IMR-90 (cell line): ENCODE measurements around the gene DEK. TPM values are rescaled to one million over a fixed set of nuclear protein-coding genes. Genes with fewer than 3 reads are reported as not detected.

Source experiments
- ATAC-seq: fragments of 200-7000 bp; cut with Tn5 transposase; 2 replicates; pipeline ENCODE4 v1.9.1; 2020; ENCODE audit warnings: low read depth, mild to moderate bottlenecking, moderate library complexity
- BruUV-seq: library from RNA; stranded (reverse); fragments of 400-500 nt; replicated peaks from 2 replicates; lab custom pipeline; 2021; lab: Mats Ljungman, UMichigan
- CTCF ChIA-PET: fragments of 300-600 bp; formaldehyde crosslinking; extraction: SDS; loops from one replicate; lab custom pipeline; 2021; ENCODE audit warnings: antibody characterized with exemption; lab: Yijun Ruan, JAX
- POLR2A ChIA-PET: fragments of 300-600 bp; sonication (Branson Sonifier 250); formaldehyde crosslinking; loops from one replicate; lab custom pipeline; 2022; ENCODE audit warnings: antibody characterized with exemption; ENCODE audit not compliant: unreplicated experiment; lab: Charles Lee
- DNase-seq: peaks from one replicate; pipeline ENCODE4 v3.0.0; 2013
- H2AFZ ChIP-seq: replicated peaks from 2 replicates; pipeline ENCODE3; 2013; ENCODE audit warnings: low read length, mild to moderate bottlenecking; ENCODE audit not compliant: poor library complexity
- H2AK5ac ChIP-seq: 2 replicates; pipeline ENCODE4 v1.6.1; 2013; ENCODE audit warnings: low read depth, low read length, inconsistent platforms
- H2AK9ac ChIP-seq: replicated peaks from 2 replicates; pipeline ENCODE3; 2013; ENCODE audit warnings: mild to moderate bottlenecking, low read depth, low read length, moderate library complexity; ENCODE audit not compliant: poor library complexity
- H2BK120ac ChIP-seq: 2 replicates; pipeline ENCODE4 v1.6.1; 2013; ENCODE audit warnings: low read depth, low read length, inconsistent platforms
- H2BK15ac ChIP-seq: 3 replicates; pipeline ENCODE4 v1.6.1; 2013; ENCODE audit warnings: low read depth, low read length, inconsistent platforms
- H2BK20ac ChIP-seq: 2 replicates; pipeline ENCODE4 v1.6.1; 2013; ENCODE audit warnings: low read depth, mild to moderate bottlenecking, inconsistent platforms, low read length, moderate library complexity
- H2BK5ac ChIP-seq: 2 replicates; pipeline ENCODE4 v1.6.1; 2013; ENCODE audit warnings: mild to moderate bottlenecking, low read depth, low read length, inconsistent platforms; ENCODE audit not compliant: poor library complexity, severe bottlenecking
- H3K14ac ChIP-seq: replicated peaks from 2 replicates; pipeline ENCODE4 v1.6.1; 2013; ENCODE audit warnings: low read depth, low read length, inconsistent platforms
- H3K18ac ChIP-seq: 2 replicates; pipeline ENCODE4 v1.6.1; 2013; ENCODE audit warnings: low read depth, low read length, control low read depth
- H3K23ac ChIP-seq: 2 replicates; pipeline ENCODE4 v1.6.1; 2013; ENCODE audit warnings: low read depth, low read length, inconsistent platforms
- H3K27ac ChIP-seq: 2 replicates; pipeline ENCODE4 v1.5.1; 2013; ENCODE audit warnings: mild to moderate bottlenecking, control low read depth, low read length; ENCODE audit not compliant: insufficient read depth
- H3K27me3 ChIP-seq: 2 replicates; pipeline ENCODE4 v1.6.1; 2013; ENCODE audit warnings: low read length; ENCODE audit not compliant: control insufficient read depth, insufficient read depth
- H3K36me3 ChIP-seq: 2 replicates; pipeline ENCODE4 v1.6.1; 2013; ENCODE audit warnings: low read length, mixed read lengths; ENCODE audit not compliant: control insufficient read depth, insufficient read depth
- H3K4ac ChIP-seq: 2 replicates; pipeline ENCODE4 v1.6.1; 2013; ENCODE audit warnings: low read depth, low read length, inconsistent platforms
- H3K4me1 ChIP-seq: 2 replicates; pipeline ENCODE4 v1.6.1; 2013; ENCODE audit warnings: low read length, mixed read lengths; ENCODE audit not compliant: control insufficient read depth, insufficient read depth
- H3K4me2 ChIP-seq: 2 replicates; pipeline ENCODE4 v1.6.1; 2013; ENCODE audit warnings: low read depth, mild to moderate bottlenecking, control low read depth, low read length, moderate library complexity
- H3K4me3 ChIP-seq: 2 replicates; pipeline ENCODE4 v1.5.1; 2013; ENCODE audit warnings: low read depth, mild to moderate bottlenecking, control low read depth, low read length, moderate library complexity; ENCODE audit not compliant: insufficient read depth
- H3K56ac ChIP-seq: 2 replicates; pipeline ENCODE4 v1.6.1; 2013; ENCODE audit warnings: low read length, inconsistent platforms; ENCODE audit not compliant: insufficient read depth; ENCODE audit errors: extremely low read depth
- H3K79me1 ChIP-seq, 2 experiments: 2 replicates each; pipeline ENCODE4 v1.6.1; 2013; ENCODE audit warnings: low read length in 2 of 2, inconsistent platforms in 1 of 2, low read depth in 1 of 2
- H3K9ac ChIP-seq: 2 replicates; pipeline ENCODE4 v1.6.1; 2013; ENCODE audit warnings: low read depth, low read length, control low read depth
- H3K9me1 ChIP-seq: 2 replicates; pipeline ENCODE4 v1.6.1; 2013; ENCODE audit warnings: low read length, inconsistent platforms; ENCODE audit not compliant: insufficient read depth
- H3K9me3 ChIP-seq: 2 replicates; pipeline ENCODE4 v1.6.1; 2013; ENCODE audit warnings: low read length; ENCODE audit not compliant: control insufficient read depth, insufficient read depth
- H4K20me1 ChIP-seq: 2 replicates; pipeline ENCODE4 v1.6.1; 2013; ENCODE audit warnings: low read length, inconsistent platforms; ENCODE audit not compliant: insufficient read depth
- H4K5ac ChIP-seq: 2 replicates; pipeline ENCODE4 v1.6.1; 2013; ENCODE audit warnings: mild to moderate bottlenecking, low read depth, low read length, control low read depth
- H4K8ac ChIP-seq, 2 experiments: 2 replicates each; pipeline ENCODE4 v1.6.1; 2013; ENCODE audit warnings: low read depth in 2 of 2, low read length in 2 of 2, control low read depth in 1 of 2, inconsistent platforms in 1 of 2
- H4K91ac ChIP-seq: 2 replicates; pipeline ENCODE4 v1.6.1; 2013; ENCODE audit warnings: low read depth, low read length, inconsistent platforms; ENCODE audit not compliant: insufficient read depth
- BHLHE40 ChIP-seq: fragments of 150-350 bp; IDR thresholded peaks from 2 replicates; pipeline ENCODE4 v1.6.1; 2016; ENCODE audit warnings: mild to moderate bottlenecking, low read depth, low read length
- CEBPB ChIP-seq: IDR thresholded peaks from 2 replicates; pipeline ENCODE4 v1.6.1; 2012; ENCODE audit warnings: low read depth, low read length, improper control_type of control experiment
- CHD1 ChIP-seq: IDR thresholded peaks from 2 replicates; pipeline ENCODE4 v1.6.1; 2012; ENCODE audit warnings: low read depth, low read length, improper control_type of control experiment
- CTCF ChIP-seq: conservative IDR thresholded peaks from 2 replicates; pipeline ENCODE4 v1.5.1; 2012; ENCODE audit warnings: mild to moderate bottlenecking, low read depth, low read length, improper control_type of control experiment
- ELK1 ChIP-seq: fragments of 150-350 bp; IDR thresholded peaks from 2 replicates; pipeline ENCODE4 v1.6.1; 2016; ENCODE audit warnings: low read depth, mild to moderate bottlenecking, low read length, moderate library complexity, borderline replicate concordance
- FOS ChIP-seq: fragments of 150-350 bp; IDR thresholded peaks from 2 replicates; pipeline ENCODE4 v1.6.1; 2016; ENCODE audit warnings: low read depth, low read length
- MAFK ChIP-seq: IDR thresholded peaks from 2 replicates; pipeline ENCODE4 v1.6.1; 2012; ENCODE audit warnings: low read depth, low read length, improper control_type of control experiment
- MAZ ChIP-seq: IDR thresholded peaks from 2 replicates; pipeline ENCODE4 v1.6.1; 2012; ENCODE audit warnings: low read depth, mild to moderate bottlenecking, low read length, improper control_type of control experiment, moderate library complexity, borderline replicate concordance
- MXI1 ChIP-seq: IDR thresholded peaks from 2 replicates; pipeline ENCODE4 v1.6.1; 2012; ENCODE audit warnings: low read depth, mild to moderate bottlenecking, low read length, moderate library complexity, borderline replicate concordance
- NFE2L2 ChIP-seq: fragments of 150-350 bp; IDR thresholded peaks from 2 replicates; pipeline ENCODE4 v1.6.1; 2016; ENCODE audit warnings: low read depth, mild to moderate bottlenecking, low read length
- POLR2A ChIP-seq: IDR thresholded peaks from 2 replicates; pipeline ENCODE4 v1.6.1; 2012; ENCODE audit warnings: mild to moderate bottlenecking, low read depth, low read length
- RAD21 ChIP-seq: IDR thresholded peaks from 2 replicates; pipeline ENCODE4 v1.6.1; 2012; ENCODE audit warnings: low read length, improper control_type of control experiment
- RFX5 ChIP-seq: IDR thresholded peaks from 2 replicates; pipeline ENCODE4 v1.8.0; 2012; ENCODE audit warnings: low read depth, mild to moderate bottlenecking, low read length, moderate library complexity
- SMC3 ChIP-seq: fragments of 150-350 bp; IDR thresholded peaks from 2 replicates; pipeline ENCODE4 v1.6.1; 2016; ENCODE audit warnings: low read depth, mild to moderate bottlenecking, antibody characterized with exemption, low read length, moderate library complexity
- WGBS, 2 experiments: methylation state at CpG; one replicate each; pipeline versions ENCODE4 v1.1.5 to v1.1.7; 2013; ENCODE audit warnings: missing lambda C conversion rate in 2 of 2; ENCODE audit not compliant: insufficient read length in 1 of 2; ENCODE audit errors: extremely low coverage in 2 of 2; 5-methylcytosine and 5-hydroxymethylcytosine counted together
- dilution Hi-C: fragments of 300-500 bp; cut with HindIII; formaldehyde crosslinking; loops from one replicate; pipeline ENCODE4 v1.14.3; 2018; ENCODE audit warnings: low sequenced_read_pairs; ENCODE audit not compliant: unreplicated experiment
- in situ Hi-C: fragments of 300-500 bp; cut with MboI; formaldehyde crosslinking; loops from 3 replicates; pipeline ENCODE4 v1.14.3; 2019; ENCODE audit warnings: low sequenced_read_pairs, inconsistent platforms, mixed read lengths
- intact Hi-C: fragments of 100-400 bp; cut with micrococcal nuclease; formaldehyde crosslinking; loops from 2 replicates; pipeline ENCODE4 v1.10.0; 2022
- polyA plus RNA-seq, 3 experiments: library from polyadenylated mRNA; depleted of rRNA; stranded (reverse); fragments of >200 nt; gene quantifications; 2 replicates each; pipeline ENCODE4 v1.2.3, GENCODE V29; 2012; ENCODE audit warnings: low replicate concordance in 1 of 3
- total RNA-seq: library from RNA; depleted of rRNA; stranded (reverse); fragments of >200 nt; gene quantifications from 2 replicates; pipeline ENCODE4 v1.2.3, GENCODE V29; 2012

DEK gene
- total and polyA plus RNA-seq, 2 of the 4 experiments (the other 2 are of a cell fraction) = 33.5 to 37.1 TPM

GRCh38 chr6:18245642-18246041 lies 18.7 kb downstream of the DEK start:
- H2BK20ac ChIP-seq = no peak overlapping the region
- no peak overlapping the region for H3K56ac ChIP-seq
- H3K14ac ChIP-seq = no peak overlapping the region
- no peak for ATAC-seq
- H4K20me1 ChIP-seq = no peaks in the 10 kb centered on the region; the same call in 1 of the 2 replicates
- no peaks in the 10 kb centered on the region for H3K27me3 ChIP-seq
- H3K4ac ChIP-seq = no peak overlapping the region
- H2BK120ac ChIP-seq = no peak overlapping the region
- H3K79me1 ChIP-seq = peaks cover 23 to 65% of the 10 kb centered on the region in 2 experiments
- no peak overlapping the region for H4K91ac ChIP-seq
- peaks cover 5% of the 10 kb centered on the region for H3K4me1 ChIP-seq
- H3K23ac ChIP-seq = no peak overlapping the region
- H4K5ac ChIP-seq = no peak overlapping the region
- H2BK5ac ChIP-seq = no peak overlapping the region
- no peak overlapping the region for H2AK5ac ChIP-seq
- H3K4me3 ChIP-seq = no peak overlapping the region
- DNase-seq = no peak
- no peak overlapping the region for H2AK9ac ChIP-seq
- H2BK15ac ChIP-seq = no peak overlapping the region
- POLR2A ChIA-PET = no interaction called here
- TF ChIP-seq MAZ = no peak
- no peak for TF ChIP-seq FOS
- no peak for TF ChIP-seq RFX5
- TF ChIP-seq ELK1 = no peak
- no peak for TF ChIP-seq CTCF
- no peak for TF ChIP-seq CEBPB
- TF ChIP-seq BHLHE40 = no peak
- TF ChIP-seq NFE2L2 = no peak
- no peak for TF ChIP-seq MXI1
- no peak for TF ChIP-seq CHD1
- TF ChIP-seq POLR2A = no peak
- no peak for TF ChIP-seq RAD21
- TF ChIP-seq SMC3 = no peak
- TF ChIP-seq MAFK = no peak
- H3K4me2 ChIP-seq = no peak overlapping the region
- H3K18ac ChIP-seq = no peak overlapping the region
- CTCF ChIA-PET = no interaction called here
- peaks cover 27% of the 10 kb centered on the region for H3K36me3 ChIP-seq
- dilution Hi-C loops (no loop called here), in situ Hi-C loops (no loop called here), intact Hi-C loops (loop anchor here (10.0 kb wide), 1 partner anchor 391 kb away; no protein-coding TSS in a partner anchor)
- BruUV-seq = no TSS peak
- no peaks in the 10 kb centered on the region for H3K9me3 ChIP-seq
- no peak overlapping the region for H2AFZ ChIP-seq
- no peak overlapping the region for H3K27ac ChIP-seq
- no peak overlapping the region for H4K8ac ChIP-seq
- no peak overlapping the region for H3K9ac ChIP-seq
- WGBS, 2 experiments = no CpG with 5 or more reads among the region's 7 CpGs
- H3K9me1 ChIP-seq = 0 out of 2 replicates have a peak, but pooled peaks cover 3% of the 10 kb centered on the region
